ENCODE measurements around the gene XCL1. TPM values are rescaled to one million over a fixed set of nuclear protein-coding genes. Genes with fewer than 3 reads are reported as not detected.

The XCL1 gene
- total and polyA plus RNA-seq, 2 experiments from 2014 or later, result not detected

GRCh38 chr1:168617974-168618750, 41.8 kb downstream of the XCL1 start:
- DNase-seq, result no peak
- Histone ChIP-seq H3K27me3 (replicated peaks; ENCODE audit: insufficient read depth) (no peaks in the 10 kb centered on the region), H3K4me1 (ENCODE audit: insufficient read depth) (peaks cover 23% of the 10 kb centered on the region), H3K9ac (no peak overlapping the region), H3K27ac (no peak overlapping the region), H3K36me3 (ENCODE audit: low read depth) (no peaks in the 10 kb centered on the region), H2AFZ (no peak overlapping the region), H3K4me2 (ENCODE audit: unreplicated experiment) (no peak overlapping the region), H3K9me2 (ENCODE audit: insufficient read depth) (no peaks in the 10 kb centered on the region), H4K20me1 (ENCODE audit: insufficient read depth) (no peaks in the 10 kb centered on the region), H3K4me3 (no peak overlapping the region), H3K9me3 (ENCODE audit: low read depth) (no peaks in the 10 kb centered on the region), H3F3A (ENCODE audit: insufficient read depth) (peaks cover 12% of the 10 kb centered on the region), H3K79me2 (ENCODE audit: insufficient read depth) (no peaks in the 10 kb centered on the region)
- in situ Hi-C loops (cut with MboI), result no loop called here
- TF ChIP-seq EZH2phosphoT487 (IDR thresholded peaks at IDR 0.05; ENCODE audit: insufficient read depth, low read depth) (no peak), EZH2 (IDR thresholded peaks at IDR 0.05; ENCODE audit: insufficient read depth, poor library complexity, severe bottlenecking) (no peak)
- 59 to 63% methylated on average over 5 of the region's 5 CpGs for WGBS, 2 experiments (ENCODE audit: low coverage in 1 of 2, low lambda C conversion rate in 2 of 2, missing lambda C conversion rate in 2 of 2)

- Histone ChIP-seq H3K4me2 (ENCODE audit: unreplicated experiment) (no peak overlapping the region), H3F3A (ENCODE audit: insufficient read depth) (peaks cover 17% of the 10 kb centered on the region), H3K9me2 (ENCODE audit: insufficient read depth) (no peaks in the 10 kb centered on the region), H3K36me3 (ENCODE audit: low read depth) (no peaks in the 10 kb centered on the region), H3K27ac (no peak overlapping the region), H4K20me1 (ENCODE audit: insufficient read depth) (no peaks in the 10 kb centered on the region), H3K9ac (no peak overlapping the region), H3K4me3 (no peak overlapping the region), H3K4me1 (ENCODE audit: insufficient read depth) (peaks cover 28% of the 10 kb centered on the region), H3K27me3 (replicated peaks; ENCODE audit: insufficient read depth) (no peaks in the 10 kb centered on the region), H3K9me3 (ENCODE audit: low read depth) (no peaks in the 10 kb centered on the region), H3K79me2 (ENCODE audit: insufficient read depth) (no peaks in the 10 kb centered on the region), H2AFZ (no peak overlapping the region)
- in situ Hi-C loops (cut with MboI), result no loop called here
- DNase-seq, result no peak
- WGBS, 2 experiments (ENCODE audit: low coverage in 1 of 2, low lambda C conversion rate in 2 of 2, missing lambda C conversion rate in 2 of 2), result 78 to 81% methylated on average over 2 of the region's 2 CpGs
- TF ChIP-seq EZH2phosphoT487 (IDR thresholded peaks at IDR 0.05; ENCODE audit: insufficient read depth, low read depth) (no peak), EZH2 (IDR thresholded peaks at IDR 0.05; ENCODE audit: insufficient read depth, poor library complexity, severe bottlenecking) (no peak)
Measured at GRCh38 chr1:168618886-168619285, 42.5 kb downstream of the XCL1 start.

GRCh38 chr1:168621356-168621755, 45.0 kb downstream of the XCL1 start:
- H3K4me3 ChIP-seq, result no peak overlapping the region
- WGBS, 2 experiments (ENCODE audit: low coverage in 1 of 2, low lambda C conversion rate in 2 of 2, missing lambda C conversion rate in 2 of 2), result 69 to 80% methylated on average over 1 of the region's 1 CpG
- no peaks in the 10 kb centered on the region for H3K36me3 ChIP-seq (ENCODE audit: low read depth)
- H3K27ac ChIP-seq, result no peak overlapping the region
- H4K20me1 ChIP-seq (ENCODE audit: insufficient read depth), result no peaks in the 10 kb centered on the region
- no peaks in the 10 kb centered on the region for H3K27me3 ChIP-seq (replicated peaks; ENCODE audit: insufficient read depth)
- no peak overlapping the region for H2AFZ ChIP-seq
- H3K4me2 ChIP-seq (ENCODE audit: unreplicated experiment), result peak overlapping the region; percentile 69
- no peaks in the 10 kb centered on the region for H3K9me3 ChIP-seq (ENCODE audit: low read depth)
- no peaks in the 10 kb centered on the region for H3K9me2 ChIP-seq (ENCODE audit: insufficient read depth)
- peaks cover 26% of the 10 kb centered on the region for H3F3A ChIP-seq (ENCODE audit: insufficient read depth)
- TF ChIP-seq EZH2phosphoT487 (IDR thresholded peaks at IDR 0.05; ENCODE audit: insufficient read depth, low read depth) (no peak), EZH2 (IDR thresholded peaks at IDR 0.05; ENCODE audit: insufficient read depth, poor library complexity, severe bottlenecking) (no peak)
- no peaks in the 10 kb centered on the region for H3K79me2 ChIP-seq (ENCODE audit: insufficient read depth)
- in situ Hi-C loops (cut with MboI), result no loop called here
- peaks cover 32% of the 10 kb centered on the region for H3K4me1 ChIP-seq (ENCODE audit: insufficient read depth)
- peak; percentile 42 for DNase-seq
- H3K9ac ChIP-seq, result no peak overlapping the region

GRCh38 chr1:168623003-168623828, 46.8 kb downstream of the XCL1 start:
- in situ Hi-C loops (cut with MboI), result no loop called here
- H3K9me2 ChIP-seq (ENCODE audit: insufficient read depth), result no peaks in the 10 kb centered on the region

More at GRCh38 chr1:168623003-168623828, 46.8 kb downstream of the XCL1 start:
- peaks cover 33% of the 10 kb centered on the region for H3K4me1 ChIP-seq (ENCODE audit: insufficient read depth)
- no peak overlapping the region for H2AFZ ChIP-seq
- H3K4me2 ChIP-seq (ENCODE audit: unreplicated experiment), result peak overlapping the region; percentile 58
- no peak for TF ChIP-seq EZH2 (IDR thresholded peaks at IDR 0.05; ENCODE audit: insufficient read depth, poor library complexity, severe bottlenecking)
- 0 out of 2 replicates have a peak, but pooled peaks have one; percentile 82 for TF ChIP-seq EZH2phosphoT487 (IDR thresholded peaks at IDR 0.05; ENCODE audit: insufficient read depth, low read depth)
- peaks cover 27% of the 10 kb centered on the region for H3F3A ChIP-seq (ENCODE audit: insufficient read depth)
- H3K4me3 ChIP-seq, result no peak overlapping the region; the same call in 1 of the 2 replicates
- peak overlapping the region; percentile 48 for H3K27ac ChIP-seq
- H4K20me1 ChIP-seq (ENCODE audit: insufficient read depth), result no peaks in the 10 kb centered on the region
- no peaks in the 10 kb centered on the region for H3K79me2 ChIP-seq (ENCODE audit: insufficient read depth)
- DNase-seq, result peak; percentile 96
- no peaks in the 10 kb centered on the region for H3K36me3 ChIP-seq (ENCODE audit: low read depth)
- 26% methylated on average over 8 of the region's 8 CpGs for WGBS, 2 experiments (ENCODE audit: low coverage in 1 of 2, low lambda C conversion rate in 2 of 2, missing lambda C conversion rate in 2 of 2)
- no peaks in the 10 kb centered on the region for H3K9me3 ChIP-seq (ENCODE audit: low read depth)
- no peak overlapping the region; the same call in 1 of the 2 replicates for H3K9ac ChIP-seq
- H3K27me3 ChIP-seq (replicated peaks; ENCODE audit: insufficient read depth), result no peaks in the 10 kb centered on the region
